Urinary bladder (tissue), 4 donors: ENCODE data around the gene SLC6A3. TPM values are rescaled to one million over a fixed set of nuclear protein-coding genes. Genes with fewer than 3 reads are reported as not detected.
"Not testable (repeated sequence)": the region's sequence is repeated elsewhere in the genome, so short reads cannot be mapped to it uniquely, and the experiment has no call there.

Source experiments
- DNase-seq: peaks from one replicate; pipeline ENCODE4 v3.0.0-alpha.2; 2015; ENCODE audit errors: extremely low spot score
- H3K27ac ChIP-seq: one replicate; pipeline ENCODE4 v1.5.1; 2013; ENCODE audit warnings: low read depth, mild to moderate bottlenecking, moderate library complexity
- H3K36me3 ChIP-seq: one replicate; pipeline ENCODE4 v1.6.1; 2013; ENCODE audit warnings: mild to moderate bottlenecking, moderate library complexity; ENCODE audit not compliant: insufficient read depth
- H3K4me1 ChIP-seq: one replicate; pipeline ENCODE4 v1.6.1; 2013; ENCODE audit warnings: mild to moderate bottlenecking, moderate library complexity; ENCODE audit not compliant: insufficient read depth
- H3K4me3 ChIP-seq: one replicate; pipeline ENCODE4 v1.5.1; 2013; ENCODE audit warnings: low read depth, low read length
- WGBS: extraction: QIAGEN DNeasy Blood & Tissue Kit; methylation state at CpG from one replicate; pipeline ENCODE4 v1.1.7; 2013; 5-methylcytosine and 5-hydroxymethylcytosine counted together
- polyA plus RNA-seq: library from polyadenylated mRNA; stranded (reverse); fragments of 200-250 nt; gene quantifications from one replicate; pipeline ENCODE4 v1.2.3, GENCODE V29; 2013
- total RNA-seq: library from RNA; depleted of rRNA; stranded (reverse); fragments of >200 nt; gene quantifications from one replicate; pipeline ENCODE4 v1.2.3, GENCODE V29; 2014
- donor health status: healthy with polysubstance abuse.
- donor health status: healthy.

SLC6A3 gene
- total and polyA plus RNA-seq, 2 donors = 0.77 TPM; not detected in 1

DNA sequence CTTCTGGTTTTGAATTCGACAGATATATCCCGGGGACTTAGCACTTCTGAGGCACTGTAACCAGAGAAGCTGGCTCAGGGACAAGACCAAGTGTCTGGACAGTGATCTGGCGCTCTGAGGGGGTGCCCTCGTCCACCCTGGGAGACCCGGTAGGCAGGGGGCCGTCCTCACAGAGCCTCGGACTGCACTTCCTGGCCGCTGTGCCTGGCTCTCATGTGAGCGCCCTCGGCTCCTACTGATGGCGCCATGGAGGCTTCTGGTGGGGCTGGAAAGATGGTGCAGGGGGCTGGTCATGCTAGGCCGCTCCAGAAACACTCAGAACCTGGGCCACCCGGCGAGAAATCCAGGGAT is 18.8 kb upstream of the SLC6A3 start:
- Histone ChIP-seq H3K36me3 (no peaks in the 10 kb centered on the region), H3K4me3 (no peak overlapping the region), H3K27ac (no peak overlapping the region), H3K4me1 (no peaks in the 10 kb centered on the region)
- 89% methylated on average over 14 of the region's 14 CpGs for WGBS
- DNase-seq = no peak

DNA sequence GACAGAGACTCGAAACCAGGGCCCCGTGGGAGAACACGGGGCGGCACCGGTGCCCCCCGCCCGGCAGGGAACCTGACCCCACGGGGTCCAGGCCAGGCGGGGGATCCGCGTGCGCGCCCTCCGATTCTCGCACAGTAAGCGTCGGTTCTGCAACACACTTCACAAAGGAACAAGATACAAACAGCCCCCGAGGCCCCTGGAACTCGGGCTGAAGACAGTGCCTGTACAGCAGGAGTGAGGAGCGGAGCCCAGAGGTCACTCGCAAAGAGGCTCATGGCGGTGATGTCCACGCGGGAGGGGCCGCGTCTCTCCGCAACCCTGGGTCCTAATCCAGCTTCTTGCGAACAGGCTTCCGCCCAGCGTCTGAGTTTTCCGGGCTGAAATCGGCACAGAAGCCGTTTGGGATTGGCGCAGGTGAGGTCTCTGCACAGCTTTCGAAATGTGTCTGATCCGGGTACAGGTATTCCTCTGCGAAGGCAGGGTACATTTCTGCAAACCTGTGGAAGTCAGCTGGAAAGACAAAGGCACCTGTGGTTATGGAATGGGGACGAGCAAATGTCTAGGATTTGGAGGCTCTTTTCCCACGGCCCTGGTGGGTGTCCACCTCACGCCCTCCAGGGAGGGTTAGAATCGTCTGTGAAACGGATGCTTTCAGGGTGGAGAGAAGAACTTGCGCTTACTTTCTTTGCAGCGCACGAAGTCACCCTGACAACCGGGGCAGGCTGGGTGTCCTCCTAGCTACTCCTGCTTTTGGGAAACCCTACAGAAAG is 18.3 kb upstream of the SLC6A3 start:
- 95% methylated on average over 46 of the region's 46 CpGs for WGBS
- no peaks in the 10 kb centered on the region for H3K36me3 ChIP-seq
- no peak for DNase-seq
- no peak overlapping the region for H3K4me3 ChIP-seq
- no peaks in the 10 kb centered on the region for H3K4me1 ChIP-seq
- H3K27ac ChIP-seq = no peak overlapping the region

DNA sequence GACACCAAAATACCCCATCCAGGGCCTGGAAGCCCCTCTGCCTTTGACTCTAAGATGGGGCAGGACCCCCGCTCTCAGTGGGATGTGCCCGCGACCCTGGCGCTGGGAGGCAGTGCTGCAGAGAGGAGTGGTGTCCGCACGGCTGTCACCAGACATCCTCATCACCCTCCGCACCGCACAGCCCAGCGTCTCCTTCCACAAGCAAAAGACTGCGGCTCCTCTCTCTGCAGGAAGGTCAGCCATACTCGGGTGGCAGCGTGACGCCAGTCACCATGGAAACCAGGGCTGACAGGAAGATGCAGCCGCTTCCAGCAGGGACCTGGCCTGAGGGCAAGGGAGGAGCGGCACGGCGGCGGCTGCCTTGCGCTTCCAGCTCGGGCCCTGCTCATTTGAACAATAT is 17.1 kb upstream of the SLC6A3 start:
- Histone ChIP-seq H3K27ac (no peak overlapping the region), H3K4me1 (no peaks in the 10 kb centered on the region), H3K36me3 (no peaks in the 10 kb centered on the region), H3K4me3 (no peak overlapping the region)
- 89% methylated on average over 20 of the region's 20 CpGs for WGBS
- DNase-seq = no peak

DNA sequence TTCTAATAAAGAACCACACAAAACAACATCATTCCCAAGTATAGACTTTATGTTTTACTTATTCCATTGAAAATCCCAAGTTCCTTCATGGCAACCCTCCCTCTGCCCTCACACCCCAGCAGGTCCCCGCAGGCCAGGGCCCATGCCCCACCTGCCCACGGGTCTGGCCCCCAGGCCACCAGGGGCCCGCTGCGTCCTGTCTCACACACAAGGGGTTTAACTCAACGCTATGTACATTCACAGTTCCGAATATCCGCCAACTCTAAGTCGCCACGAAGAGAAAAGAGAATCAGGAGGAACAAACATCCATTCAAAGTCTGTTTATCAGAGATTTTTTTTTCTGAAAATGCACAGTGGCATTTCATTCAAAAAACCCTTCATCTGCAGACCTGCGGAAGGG is 16.2 kb upstream of the SLC6A3 start:
- Histone ChIP-seq H3K36me3 (no peaks in the 10 kb centered on the region), H3K27ac (no peak overlapping the region), H3K4me1 (no peaks in the 10 kb centered on the region), H3K4me3 (no peak overlapping the region)
- no peak for DNase-seq
- WGBS = 97% methylated on average over 10 of the region's 10 CpGs

DNA sequence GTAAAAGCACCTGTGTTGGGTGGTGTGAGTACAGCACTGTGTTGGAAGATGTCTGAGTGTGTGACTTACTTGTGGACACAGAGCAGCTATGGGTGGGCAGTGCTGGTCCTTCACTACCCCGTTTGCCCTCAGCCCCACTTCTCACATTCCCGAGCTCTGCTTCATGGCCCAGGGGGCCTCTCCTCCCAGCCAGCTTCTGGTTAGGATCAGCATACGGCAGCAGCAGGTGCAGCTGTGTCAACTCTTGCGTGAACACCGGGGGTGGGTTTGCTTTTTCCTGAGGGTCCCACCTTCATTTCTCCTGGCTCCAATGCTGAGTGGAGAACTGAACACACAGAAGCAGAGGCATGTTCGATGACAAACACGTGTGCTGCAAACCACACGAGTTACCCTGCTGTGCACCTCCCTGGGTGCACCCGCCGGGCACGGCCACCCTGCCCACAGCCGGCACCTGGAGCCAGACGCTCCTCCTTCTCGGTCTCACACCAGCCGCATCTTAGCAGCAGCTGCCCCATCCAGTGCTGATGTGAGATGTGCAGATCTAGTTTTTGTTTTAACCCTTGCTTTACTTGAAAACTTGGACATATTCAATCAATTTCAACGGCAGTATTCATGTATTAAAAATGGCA is 14.9 kb upstream of the SLC6A3 start:
- Histone ChIP-seq H3K4me1 (no peaks in the 10 kb centered on the region), H3K4me3 (no peak overlapping the region), H3K27ac (no peak overlapping the region), H3K36me3 (no peaks in the 10 kb centered on the region)
- no peak for DNase-seq
- 72% methylated on average over 16 of the region's 16 CpGs for WGBS

DNA sequence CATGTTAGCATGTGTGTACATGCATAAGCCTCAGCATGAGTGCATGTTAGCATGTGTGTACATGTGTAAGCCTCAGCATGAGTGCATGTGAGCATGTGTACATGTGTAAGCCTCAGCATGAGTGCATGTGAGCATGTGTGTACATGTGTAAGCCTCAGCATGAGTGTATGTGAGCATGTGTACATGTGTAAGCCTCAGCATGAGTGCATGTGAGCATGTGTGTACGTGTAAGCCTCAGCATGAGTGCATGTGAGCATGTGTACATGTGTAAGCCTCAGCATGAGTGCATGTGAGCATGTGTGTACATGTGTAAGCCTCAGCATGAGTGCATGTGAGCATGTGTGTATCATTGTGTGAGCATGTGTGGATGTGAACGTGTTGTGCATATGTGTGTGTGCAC is 14.2 kb upstream of the SLC6A3 start:
- not testable (repeated sequence) for DNase-seq, H3K27ac ChIP-seq, H3K4me1 ChIP-seq, H3K36me3 ChIP-seq, H3K4me3 ChIP-seq
- 84% methylated on average over 2 of the region's 2 CpGs for WGBS

DNA sequence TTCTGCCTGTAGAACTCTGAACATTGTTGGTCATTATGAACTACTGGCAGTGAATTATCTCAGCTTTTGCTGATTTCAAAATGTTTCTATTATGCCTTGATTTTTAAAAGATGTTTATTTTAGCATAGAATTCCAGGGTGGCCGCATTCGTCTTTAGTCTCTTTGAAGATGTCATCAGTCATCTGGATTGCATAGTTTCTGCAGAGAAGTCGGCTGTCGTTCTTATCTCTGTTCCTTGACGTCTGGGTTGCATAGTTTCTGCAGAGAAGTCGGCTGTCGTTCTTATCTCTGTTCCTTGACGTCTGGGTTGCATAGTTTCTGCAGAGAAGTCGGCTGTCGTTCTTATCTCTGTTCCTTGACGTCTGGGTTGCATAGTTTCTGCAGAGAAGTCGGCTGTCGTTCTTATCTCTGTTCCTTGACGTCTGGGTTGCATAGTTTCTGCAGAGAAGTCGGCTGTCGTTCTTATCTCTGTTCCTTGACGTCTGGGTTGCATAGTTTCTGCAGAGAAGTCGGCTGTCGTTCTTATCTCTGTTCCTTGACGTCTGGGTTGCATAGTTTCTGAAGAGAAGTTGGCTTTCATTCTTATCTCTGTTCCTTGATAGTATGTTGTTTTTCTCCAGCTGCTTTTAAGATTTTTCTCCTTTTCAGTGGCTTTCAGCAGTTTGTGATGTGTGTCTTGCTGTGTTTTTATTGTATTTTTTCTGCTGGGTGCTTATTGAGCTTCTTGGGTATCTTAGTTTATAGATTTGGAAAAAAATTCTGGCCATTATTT is 11.1 kb upstream of the SLC6A3 start:
- not testable (repeated sequence) for DNase-seq, H3K27ac ChIP-seq, H3K36me3 ChIP-seq, H3K4me3 ChIP-seq, H3K4me1 ChIP-seq
- 81% methylated on average over 10 of the region's 20 CpGs for WGBS

DNA sequence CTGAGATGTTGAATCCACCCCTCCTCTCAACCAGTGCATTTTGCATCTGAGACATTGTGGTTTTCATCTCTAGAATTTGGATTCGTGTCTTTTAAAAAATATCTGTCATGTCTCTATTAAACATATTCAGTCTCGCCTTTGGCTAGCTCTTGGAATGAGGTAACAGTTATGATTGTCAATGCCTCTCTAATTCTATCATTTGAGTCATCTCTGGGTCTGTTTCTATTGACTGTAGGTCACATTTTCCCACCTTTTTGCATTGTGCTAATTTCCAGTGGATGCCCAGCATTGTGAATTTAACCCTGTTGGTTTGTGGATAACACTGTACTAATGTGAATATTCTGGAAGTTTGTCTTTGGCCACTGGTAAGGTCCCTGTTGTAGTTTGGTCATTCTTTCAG is 8.4 kb upstream of the SLC6A3 start:
- 72% methylated on average over 2 of the region's 2 CpGs for WGBS

DNA sequence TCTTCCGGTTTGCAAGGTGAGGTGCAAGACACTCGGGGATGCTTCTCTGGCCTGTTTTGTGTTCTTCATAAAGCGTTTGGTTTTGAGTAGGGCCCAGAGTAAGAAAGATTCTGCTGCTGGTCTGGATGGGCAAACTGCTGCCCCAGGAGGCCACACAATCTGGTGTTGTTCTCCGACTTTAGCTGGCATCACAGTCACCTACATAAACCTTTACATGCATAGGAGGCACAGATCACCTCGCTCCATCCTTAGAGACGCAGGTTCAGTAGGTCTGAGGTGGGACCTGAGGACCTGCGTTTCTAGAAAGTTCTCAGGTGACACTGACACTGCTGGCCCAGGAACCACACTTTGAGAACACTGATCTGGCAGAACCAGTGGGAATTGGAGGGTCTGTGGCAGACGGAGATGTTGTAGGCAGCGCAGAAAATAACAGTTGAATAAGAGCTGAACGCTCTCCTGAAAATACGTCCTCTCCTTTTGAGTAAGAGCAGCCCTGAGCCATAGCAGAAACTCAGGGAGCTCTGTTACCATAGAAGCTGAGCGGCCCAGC is 3.9 kb upstream of the SLC6A3 start:
- Histone ChIP-seq H3K4me1 (no peaks in the 10 kb centered on the region), H3K36me3 (no peaks in the 10 kb centered on the region), H3K4me3 (no peak overlapping the region), H3K27ac (no peak overlapping the region)
- no peak for DNase-seq
- 89% methylated on average over 12 of the region's 12 CpGs for WGBS

More for the DNA sequence above, 8.4 kb upstream of the SLC6A3 start:
- Histone ChIP-seq H3K4me3 (no peak overlapping the region), H3K36me3 (no peaks in the 10 kb centered on the region), H3K4me1 (no peaks in the 10 kb centered on the region), H3K27ac (no peak overlapping the region)
- DNase-seq = no peak

DNA sequence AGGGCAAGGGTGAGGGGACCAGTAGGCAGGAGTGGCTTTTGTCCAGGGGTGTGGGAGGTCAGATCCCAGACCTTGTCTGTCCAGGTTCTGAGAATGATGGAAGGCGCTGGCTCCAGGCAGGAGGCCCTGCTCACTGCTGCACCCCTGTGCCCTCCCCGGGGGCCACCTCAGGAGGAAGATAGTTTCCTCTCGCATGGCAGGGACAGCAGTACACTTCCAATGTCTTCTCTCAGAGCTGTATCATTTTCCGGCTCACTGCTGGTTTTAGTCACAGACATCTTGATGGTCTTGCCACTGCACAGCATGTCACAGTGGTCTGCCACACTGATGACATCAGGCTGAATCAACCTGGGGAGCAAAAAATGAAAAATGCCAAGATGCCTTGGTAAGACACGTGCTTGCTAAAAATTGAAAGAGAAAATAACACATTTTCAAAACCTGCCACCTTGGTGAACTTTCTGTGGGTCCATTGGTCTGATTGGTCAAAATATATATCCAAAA is 3.3 kb upstream of the SLC6A3 start:
- no peak for DNase-seq
- WGBS = 74% methylated on average over 5 of the region's 5 CpGs
- H3K4me3 ChIP-seq = no peak overlapping the region
- H3K4me1 ChIP-seq = no peaks in the 10 kb centered on the region
- H3K27ac ChIP-seq = no peak overlapping the region
- H3K36me3 ChIP-seq = no peaks in the 10 kb centered on the region

DNA sequence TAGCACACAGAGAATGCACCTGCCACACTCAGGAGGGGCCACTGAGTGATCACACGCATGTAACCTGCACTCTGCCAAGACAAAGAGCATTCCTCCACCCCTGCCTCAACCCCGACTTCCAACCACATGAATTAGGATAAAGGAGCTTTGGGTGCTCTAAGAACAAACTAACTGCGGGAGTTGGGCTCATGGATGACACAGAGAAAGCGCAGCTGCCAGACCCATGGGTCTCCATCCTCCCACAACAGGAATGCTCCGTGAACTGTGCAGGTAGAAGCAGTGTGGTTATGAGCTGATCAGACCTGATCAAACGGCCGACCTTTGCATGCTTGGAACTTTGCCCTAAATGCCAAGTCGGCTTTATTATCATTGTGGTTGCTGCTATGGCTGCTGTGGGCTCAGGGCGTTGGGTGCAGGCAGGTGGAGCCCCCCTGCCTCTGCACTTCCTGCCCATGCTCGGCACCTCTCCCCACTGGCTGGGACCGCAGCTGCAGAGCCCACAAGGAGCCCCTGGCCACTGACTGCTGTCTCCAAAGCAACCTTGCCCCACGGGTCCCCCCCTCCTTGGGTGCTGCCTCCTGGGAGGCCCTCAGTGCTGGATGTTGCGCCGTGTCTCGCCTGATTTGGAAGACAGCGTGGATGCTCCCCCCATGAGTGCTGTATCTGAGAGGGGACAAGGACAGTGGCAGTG is 2.6 kb upstream of the SLC6A3 start:
- 54% methylated on average over 16 of the region's 16 CpGs for WGBS

DNA sequence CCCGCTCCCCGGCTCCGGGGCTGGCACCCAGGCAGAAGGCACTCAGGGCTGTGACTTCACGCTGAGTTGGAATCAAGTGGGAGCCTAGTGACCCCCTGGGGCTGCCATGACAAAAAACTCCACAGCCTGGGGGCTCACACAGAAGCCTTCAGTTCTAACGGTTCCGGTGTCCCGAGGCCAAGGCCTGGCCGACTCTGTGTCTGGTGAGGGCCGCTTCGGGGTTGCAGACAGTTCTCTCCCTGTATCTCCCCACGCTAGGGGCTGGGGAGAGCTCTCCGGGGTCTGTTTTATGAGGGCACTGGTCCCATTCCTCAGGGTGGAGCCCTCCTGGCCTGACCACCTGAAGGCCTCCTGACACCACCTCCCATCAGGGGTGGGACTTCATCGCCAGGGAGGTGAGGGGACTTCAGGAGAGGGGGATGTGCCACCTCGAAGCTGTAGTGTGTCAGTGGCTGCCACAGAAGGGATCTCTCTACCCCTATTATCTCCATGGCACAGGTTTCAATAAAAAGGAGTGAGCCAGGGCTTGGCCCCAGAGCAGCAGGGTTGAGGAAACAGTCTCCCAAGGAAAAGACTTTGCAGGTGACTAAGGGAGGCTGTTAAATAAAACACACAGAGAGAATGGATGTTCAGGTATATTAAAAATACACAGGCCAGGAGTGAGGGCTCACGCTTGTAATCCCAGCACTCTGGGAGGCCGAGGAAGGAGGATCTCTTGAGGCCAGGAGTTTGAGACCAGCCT is 1.5 kb upstream of the SLC6A3 start:
- Histone ChIP-seq H3K4me3 (no peak overlapping the region), H3K27ac (no peak overlapping the region), H3K36me3 (no peaks in the 10 kb centered on the region), H3K4me1 (no peaks in the 10 kb centered on the region)
- no peak for DNase-seq
- WGBS = 37% methylated on average over 16 of the region's 16 CpGs

More for the DNA sequence above, 2.6 kb upstream of the SLC6A3 start:
- Histone ChIP-seq H3K4me3 (no peak overlapping the region), H3K36me3 (no peaks in the 10 kb centered on the region), H3K27ac (no peak overlapping the region), H3K4me1 (no peaks in the 10 kb centered on the region)
- DNase-seq = no peak
